NCI-H2171 treated with DMSO at 0.1 percent for 48 hours (cell line): ENCODE results near the gene DYNC2H1.

Source experiments
- DNase-seq: peaks from one replicate; lab custom pipeline; 2025; lab: John Stamatoyannopoulos, UW

The DYNC2H1 gene

GRCh38 chr11:103108933-103109817, at the start of gene DYNC2H1:
Gene DYNC2H1 (plus strand): TSS chr11:103109426. CDS start chr11:103109575, 149 bp downstream.
- peak; percentile 72 for DNase-seq

- no peak for DNase-seq
These were observed 47.6 kb upstream of the DYNC2H1 start for GRCh38 chr11:103061656-103062055.

GRCh38 chr11:103067118-103067517, 42.1 kb upstream of the DYNC2H1 start:
- DNase-seq: no peak

GRCh38 chr11:103069367-103069766, 39.9 kb upstream of the DYNC2H1 start:
- no peak for DNase-seq

- no peak for DNase-seq
These were observed 39.1 kb upstream of the DYNC2H1 start for GRCh38 chr11:103070142-103070541.

GRCh38 chr11:103071008-103071407, 38.2 kb upstream of the DYNC2H1 start:
- no peak for DNase-seq

GRCh38 chr11:103076361-103076760, 32.9 kb upstream of the DYNC2H1 start:
- DNase-seq: no peak

- no peak for DNase-seq
These were observed 31.7 kb upstream of the DYNC2H1 start for GRCh38 chr11:103077554-103077953.

- DNase-seq: no peak
These were observed 30.5 kb upstream of the DYNC2H1 start for GRCh38 chr11:103078710-103079109.

- no peak for DNase-seq
These were observed 29.4 kb upstream of the DYNC2H1 start for GRCh38 chr11:103079833-103080232.

- DNase-seq: no peak
These were observed 23.4 kb upstream of the DYNC2H1 start for GRCh38 chr11:103085758-103086365.

- DNase-seq: no peak
These were observed 22.8 kb upstream of the DYNC2H1 start for GRCh38 chr11:103086461-103086860.

GRCh38 chr11:103091064-103091800, 18.0 kb upstream of the DYNC2H1 start:
- peak; percentile 32 for DNase-seq

- DNase-seq: peak; percentile 71
These were observed 17.3 kb upstream of the DYNC2H1 start, which contains the start of gene DCUN1D5 for GRCh38 chr11:103091801-103092524. Gene DCUN1D5 (minus strand): TSS chr11:103092160. CDS start chr11:103091872, 288 bp downstream.

GRCh38 chr11:103097279-103097678, 11.9 kb upstream of the DYNC2H1 start:
- no peak for DNase-seq

- DNase-seq: peak; percentile 34
These were observed 677 bp downstream of the DYNC2H1 start for GRCh38 chr11:103109818-103110388.

- no peak for DNase-seq
These were observed 1.2 kb downstream of the DYNC2H1 start for GRCh38 chr11:103110391-103110790.

GRCh38 chr11:103111400-103111799, 2.2 kb downstream of the DYNC2H1 start:
- DNase-seq: no peak

- no peak for DNase-seq
These were observed 3.1 kb downstream of the DYNC2H1 start for GRCh38 chr11:103112364-103112763.

GRCh38 chr11:103114836-103115235, 5.6 kb downstream of the DYNC2H1 start:
- DNase-seq: no peak

- DNase-seq: no peak
These were observed 16.2 kb downstream of the DYNC2H1 start for GRCh38 chr11:103125462-103125861.
